ENCODE results near the gene CALR3. TPM values are rescaled to one million over a fixed set of nuclear protein-coding genes. Genes with fewer than 3 reads are reported as not detected.
A peak's percentile ranks its signal among the peaks of the same experiment; 100 is the strongest.

CALR3 gene
- total and polyA plus RNA-seq, 2 of the 8 experiments (the other 6 are each of a cell fraction or from before 2014, with no cell fraction given) = 0.11 to 0.32 TPM

DNA sequence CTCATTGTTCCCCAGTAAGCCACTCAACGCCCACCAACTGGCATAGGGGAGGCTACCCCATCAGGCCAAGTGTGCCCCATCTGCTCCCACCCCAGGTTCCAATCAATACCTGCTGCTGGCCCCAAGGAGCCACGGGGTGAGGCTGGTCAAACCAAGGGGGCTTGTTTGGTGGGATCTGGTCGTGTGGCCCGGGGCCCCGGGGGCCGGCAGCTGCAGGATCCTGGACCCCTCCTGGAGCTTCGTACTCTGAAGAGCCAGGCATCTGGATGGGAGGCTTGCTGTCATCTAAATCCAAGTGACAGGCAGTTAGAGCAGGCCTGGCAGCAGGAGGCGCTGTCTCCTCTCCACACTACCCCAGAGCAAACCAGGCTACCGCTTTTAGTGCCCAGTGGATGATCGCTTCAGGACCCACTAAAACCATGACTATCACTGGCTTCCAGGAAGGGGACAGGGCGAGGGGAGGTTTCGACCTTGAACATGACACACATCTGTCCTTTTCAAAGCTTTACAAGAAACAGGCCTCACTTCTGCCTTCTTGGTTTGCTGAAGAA lies 32.1 kb upstream of the CALR3 start:
- CTCF ChIA-PET (ENCODE audit: partially characterized antibody) = interaction anchor here (0.9 to 3.6 kb wide), 12 partner anchors 10 to 90 kb away, joined by 3 to 15 read pairs (median 3); no protein-coding TSS in a partner anchor
- no peak overlapping the region for H3K56ac ChIP-seq (replicated peaks; ENCODE audit: insufficient read length, low read depth, low read length)
- H3K4me1 ChIP-seq (replicated peaks in 1 of 4; ENCODE audit: control insufficient read depth in 3 of 4, insufficient read depth in 4 of 4, low read length in 3 of 4) = no peaks in the 10 kb centered on the region
- H3K4me3 ChIP-seq (ENCODE audit: extremely low read depth in 1 of 4, insufficient read depth in 2 of 4, low read depth in 3 of 4, low read length in 4 of 4) = no peak overlapping the region
- H2BK20ac ChIP-seq (ENCODE audit: low read length) = no peak overlapping the region
- H3K4ac ChIP-seq (replicated peaks; ENCODE audit: insufficient read length, low read depth, low read length) = no peak overlapping the region
- peak in 1 of 2 experiments; percentile 70 for DNase-seq (ENCODE audit: low read depth in 1 of 2, low spot score in 2 of 2)
- no peak overlapping the region for H4K91ac ChIP-seq (replicated peaks; ENCODE audit: insufficient read length, low read length)
- WGBS, 2 experiments (ENCODE audit: extremely low coverage in 1 of 2, insufficient coverage in 1 of 2, insufficient read length in 1 of 2, insufficient replicate concordance in 2 of 2, low coverage in 1 of 2, low lambda C conversion rate in 2 of 2, missing lambda C conversion rate in 1 of 2) = 85% methylated on average over 11 of the region's 12 CpGs; no CpG with 5 or more reads in 1 of the 2 experiments
- no peak overlapping the region for H3K14ac ChIP-seq (ENCODE audit: insufficient read length)
- H3K9me3 ChIP-seq (ENCODE audit: insufficient read depth in 2 of 2, low read depth in 1 of 2, low read length in 1 of 2) = no peaks in the 10 kb centered on the region
- peak overlapping the region; percentile 5; the same call in 1 of the 2 replicates for H4K8ac ChIP-seq (ENCODE audit: extremely low read depth, insufficient read depth, low read length)
- no peak overlapping the region for H3K18ac ChIP-seq (ENCODE audit: extremely low read depth, low read length)
- H3K4me2 ChIP-seq (ENCODE audit: insufficient read depth in 1 of 2, low read depth in 2 of 2, low read length in 2 of 2) = no peak overlapping the region
- no peak overlapping the region for H2BK5ac ChIP-seq (ENCODE audit: low read depth, low read length)
- POLR2A ChIA-PET (ENCODE audit: partially characterized antibody) = interaction anchor here (0.9 to 2.3 kb wide), 7 partner anchors 8 to 163 kb away, joined by 3 to 9 read pairs (median 4); partner anchors contain the start of gene CHERP
- H2AFZ ChIP-seq (ENCODE audit: low read length) = no peak overlapping the region
- H2BK120ac ChIP-seq (replicated peaks; ENCODE audit: low read depth, low read length) = no peak overlapping the region
- H4K5ac ChIP-seq (ENCODE audit: insufficient read length, low read depth, low read length) = no peak overlapping the region
- peaks cover 2 to 33% of the 10 kb centered on the region in 2 experiments for H4K20me1 ChIP-seq (replicated peaks in 1 of 2; ENCODE audit: control insufficient read depth in 1 of 2, insufficient read depth in 2 of 2, low read length in 2 of 2)
- no peak overlapping the region for H3K9ac ChIP-seq (replicated peaks in 1 of 4; ENCODE audit: extremely low read depth in 1 of 4, low read depth in 3 of 4, low read length in 3 of 4)
- no peak overlapping the region for H2BK15ac ChIP-seq (ENCODE audit: low read length)
- no peaks in the 10 kb centered on the region for H3K79me1 ChIP-seq (ENCODE audit: low read depth, low read length)
- H3K79me2 ChIP-seq (ENCODE audit: control insufficient read depth in 1 of 2, insufficient read depth in 2 of 2, low read length in 2 of 2) = no peaks in the 10 kb centered on the region
- FAIRE-seq = no peak
- H3K27ac ChIP-seq (ENCODE audit: low read depth, low read length) = no peak overlapping the region
- H3K27me3 ChIP-seq (replicated peaks in 1 of 4; ENCODE audit: control insufficient read depth in 3 of 4, extremely low read depth in 1 of 4, insufficient read depth in 3 of 4, low read length in 3 of 4) = no peaks in the 10 kb centered on the region
- peaks cover 47 to 90% (median 78%) of the 10 kb centered on the region in 4 experiments for H3K36me3 ChIP-seq (ENCODE audit: control insufficient read depth in 2 of 4, insufficient read depth in 4 of 4, low read length in 3 of 4)
- no peak overlapping the region for H2BK12ac ChIP-seq (ENCODE audit: low read depth, low read length)
- no peaks in the 10 kb centered on the region for H3K23me2 ChIP-seq (ENCODE audit: low read depth, low read length)
- H2AK5ac ChIP-seq (ENCODE audit: low read depth, low read length) = no peak overlapping the region
- no peak overlapping the region for H3K23ac ChIP-seq (ENCODE audit: insufficient read length)
- TF ChIP-seq SIRT6 (IDR thresholded peaks at IDR 0.05; ENCODE audit: low read length) = no peak
- TF ChIP-seq, protein P1, sequence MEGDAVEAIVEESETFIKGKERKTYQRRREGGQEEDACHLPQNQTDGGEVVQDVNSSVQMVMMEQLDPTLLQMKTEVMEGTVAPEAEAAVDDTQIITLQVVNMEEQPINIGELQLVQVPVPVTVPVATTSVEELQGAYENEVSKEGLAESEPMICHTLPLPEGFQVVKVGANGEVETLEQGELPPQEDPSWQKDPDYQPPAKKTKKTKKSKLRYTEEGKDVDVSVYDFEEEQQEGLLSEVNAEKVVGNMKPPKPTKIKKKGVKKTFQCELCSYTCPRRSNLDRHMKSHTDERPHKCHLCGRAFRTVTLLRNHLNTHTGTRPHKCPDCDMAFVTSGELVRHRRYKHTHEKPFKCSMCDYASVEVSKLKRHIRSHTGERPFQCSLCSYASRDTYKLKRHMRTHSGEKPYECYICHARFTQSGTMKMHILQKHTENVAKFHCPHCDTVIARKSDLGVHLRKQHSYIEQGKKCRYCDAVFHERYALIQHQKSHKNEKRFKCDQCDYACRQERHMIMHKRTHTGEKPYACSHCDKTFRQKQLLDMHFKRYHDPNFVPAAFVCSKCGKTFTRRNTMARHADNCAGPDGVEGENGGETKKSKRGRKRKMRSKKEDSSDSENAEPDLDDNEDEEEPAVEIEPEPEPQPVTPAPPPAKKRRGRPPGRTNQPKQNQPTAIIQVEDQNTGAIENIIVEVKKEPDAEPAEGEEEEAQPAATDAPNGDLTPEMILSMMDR (IDR thresholded peaks at IDR 0.05; ENCODE audit: control extremely low read depth in 1 of 3, insufficient read depth in 1 of 3, low read depth in 1 of 3, low read length in 3 of 3) = peak; percentile 52 to 81 (median 80)
- TF ChIP-seq RBBP5 (IDR thresholded peaks at IDR 0.05; ENCODE audit: borderline replicate concordance, low read depth, low read length) = no peak
- no peak for TF ChIP-seq TEAD4 (IDR thresholded peaks at IDR 0.05; ENCODE audit: low read depth, low read length)
- TF ChIP-seq SUZ12 (IDR thresholded peaks at IDR 0.05; ENCODE audit: low read length) = no peak
- TF ChIP-seq SP4 (IDR thresholded peaks at IDR 0.05; ENCODE audit: low read length) = no peak
- TF ChIP-seq EZH2 (IDR thresholded peaks at IDR 0.05; ENCODE audit: low read depth, low read length, severe bottlenecking) = no peak
- no peak for TF ChIP-seq EP300 (IDR thresholded peaks at IDR 0.05; ENCODE audit: borderline replicate concordance in 1 of 2, low read depth in 2 of 2, low read length in 2 of 2)
- no peak for TF ChIP-seq ASH2L (IDR thresholded peaks at IDR 0.05; ENCODE audit: low read length)
- peak; percentile 40 to 64 for TF ChIP-seq RAD21 (IDR thresholded peaks at IDR 0.05 in 1 of 2, conservative IDR thresholded peaks at IDR 0.05 in 1 of 2; ENCODE audit: low read depth in 2 of 2, low read length in 2 of 2)

All from H1 (cell line).